GM19324 (cell line): ENCODE measurements around the gene STX10.
"Not testable (repeated sequence)": the region's sequence is repeated elsewhere in the genome, so short reads cannot be mapped to it uniquely, and the experiment has no call there.

Experiments
- ATAC-seq: cut with Tn5 transposase; IDR thresholded peaks from one replicate; pipeline ENCODE4 v1.9.1; 2021; ENCODE audit warnings: mild to moderate bottlenecking, moderate library complexity; ENCODE audit not compliant: unreplicated experiment, low FRiP score

STX10 gene

DNA sequence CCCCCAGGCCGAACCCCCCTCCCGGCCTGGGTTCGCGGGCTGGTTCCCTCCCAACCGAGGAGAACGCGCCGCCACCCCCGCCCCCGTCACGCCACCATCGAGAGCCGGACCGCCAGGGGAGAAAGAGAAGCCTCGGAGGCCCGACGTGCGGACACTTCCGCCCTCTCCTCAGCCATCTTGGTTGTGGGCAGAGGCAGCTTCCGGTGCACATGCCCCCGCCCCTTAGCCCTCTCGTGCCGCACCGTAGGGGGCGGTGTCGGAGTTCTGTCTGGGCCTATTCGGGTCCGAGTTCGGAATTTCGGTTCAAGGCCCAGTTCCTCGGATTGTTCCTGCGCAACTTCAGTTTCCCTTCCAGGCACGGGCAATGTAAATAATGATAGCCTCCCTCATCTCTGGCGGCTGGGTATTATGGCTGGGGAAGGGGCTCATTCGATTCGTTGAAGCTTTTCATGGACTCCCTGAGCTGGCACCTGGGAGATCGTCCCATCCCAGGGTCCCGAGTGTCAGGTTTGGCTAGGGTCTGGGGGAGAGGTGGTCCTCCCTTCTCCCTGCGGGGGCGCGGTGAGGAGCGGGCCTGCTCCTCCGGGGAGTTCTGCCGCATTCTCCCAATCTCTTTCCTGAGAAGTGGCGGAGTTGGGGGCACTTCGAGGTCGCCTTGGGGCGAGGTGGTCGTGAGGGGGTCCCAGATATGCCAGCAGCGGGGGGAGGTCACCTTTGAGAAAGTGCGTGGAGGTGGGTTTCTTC, at the start of gene STX10, which contains the start of gene IER2:
STX10 (minus strand) TSS at position 189 of the 744 bp plus-strand sequence. CDS start 202 bp downstream, outside the sequence.
IER2 (plus strand) TSS at position 225 of the 744 bp plus-strand sequence. CDS start 2,776 bp downstream, outside the sequence.
- ATAC-seq = peak; percentile 42

GRCh38 chr19:13198634-13199033, 48.5 kb upstream of the STX10 start:
- no peak for ATAC-seq

DNA sequence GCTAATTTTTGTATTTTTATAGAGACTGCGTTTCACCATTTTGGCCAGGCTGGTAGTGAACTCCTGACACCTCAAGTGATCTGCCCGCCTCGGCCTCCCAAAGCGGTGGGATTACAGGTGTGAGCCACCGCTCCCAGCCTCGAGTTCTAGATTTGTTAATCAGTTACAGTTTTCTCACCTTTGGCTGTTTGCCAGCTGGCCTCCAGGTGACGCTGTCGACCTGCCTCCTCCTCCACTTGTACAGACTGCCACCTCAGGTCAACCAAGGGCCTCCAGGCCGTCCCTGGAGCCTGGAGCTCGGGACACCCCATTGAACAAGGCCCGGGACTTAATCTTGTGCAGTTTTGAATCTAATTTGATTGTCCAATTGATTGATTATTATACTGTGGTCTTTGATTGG, 45.5 kb upstream of the STX10 start:
- no peak for ATAC-seq

- no peak for ATAC-seq
These were observed 40.8 kb upstream of the STX10 start for GRCh38 chr19:13190781-13191540.

DNA sequence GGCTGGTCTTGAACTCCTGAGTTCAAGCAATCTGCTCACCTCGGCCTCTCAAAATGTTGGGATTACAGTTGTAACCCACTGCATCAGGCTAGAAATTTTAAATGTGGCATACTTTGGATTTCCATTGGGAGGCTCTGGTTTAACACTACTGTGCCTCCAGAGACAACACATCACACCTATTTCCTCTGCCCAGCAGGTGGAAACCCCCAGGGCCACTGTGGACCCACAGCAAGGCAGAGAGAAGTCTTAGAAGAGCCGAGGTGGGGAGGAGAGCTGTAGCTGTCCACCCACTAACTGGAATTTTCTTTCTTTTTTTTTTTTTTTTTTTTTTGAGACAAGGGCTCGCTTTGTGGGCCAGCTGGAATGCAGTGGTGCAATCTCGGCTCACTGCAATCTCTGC, 39.4 kb upstream of the STX10 start:
- ATAC-seq = no peak

DNA sequence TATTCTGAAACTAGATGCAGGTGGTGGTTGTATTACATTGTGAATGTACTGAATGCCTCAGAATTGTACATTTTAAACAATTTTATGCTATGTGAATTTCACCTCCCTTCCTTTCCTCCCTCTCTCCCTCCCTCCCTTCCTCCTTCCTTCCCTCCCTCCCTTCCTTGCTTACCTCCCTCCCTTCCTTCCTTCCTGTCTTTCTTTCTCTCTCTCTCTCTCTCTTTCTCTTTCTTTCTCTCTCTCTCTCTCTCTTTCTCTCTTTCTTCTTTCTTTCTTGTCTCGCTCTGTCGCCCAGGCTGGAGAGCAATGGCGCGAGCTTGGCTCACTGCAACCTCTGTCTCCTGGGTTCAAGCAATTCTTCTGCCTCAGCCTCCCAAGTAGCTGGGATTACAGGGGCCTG, 37.2 kb upstream of the STX10 start:
- no peak for ATAC-seq

DNA sequence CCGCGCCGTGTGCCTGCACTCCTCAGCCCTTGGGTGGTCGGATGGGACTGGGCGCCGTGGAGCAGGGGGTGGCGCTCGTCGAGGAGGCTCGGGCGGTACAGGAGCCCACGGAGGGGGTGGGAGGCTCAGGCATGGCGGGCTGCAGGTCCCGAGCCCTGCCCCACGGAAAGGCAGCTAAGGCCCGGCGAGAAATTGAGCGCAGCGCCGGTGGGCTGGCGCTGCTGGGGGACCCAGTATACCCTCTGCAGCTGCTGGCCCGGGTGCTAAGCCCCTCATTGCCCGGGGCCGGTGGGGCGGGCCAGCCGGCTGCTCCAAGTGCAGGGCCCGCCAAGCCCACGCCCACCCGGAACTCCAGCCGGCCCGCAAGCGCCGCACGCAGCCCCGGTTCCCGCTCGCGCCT, 36.5 kb upstream of the STX10 start:
- not testable (repeated sequence) for ATAC-seq

- ATAC-seq = not testable (repeated sequence)
These were observed 35.8 kb upstream of the STX10 start for GRCh38 chr19:13185763-13186657.

GRCh38 chr19:13184926-13185325, 34.8 kb upstream of the STX10 start:
- ATAC-seq = not testable (repeated sequence)

DNA sequence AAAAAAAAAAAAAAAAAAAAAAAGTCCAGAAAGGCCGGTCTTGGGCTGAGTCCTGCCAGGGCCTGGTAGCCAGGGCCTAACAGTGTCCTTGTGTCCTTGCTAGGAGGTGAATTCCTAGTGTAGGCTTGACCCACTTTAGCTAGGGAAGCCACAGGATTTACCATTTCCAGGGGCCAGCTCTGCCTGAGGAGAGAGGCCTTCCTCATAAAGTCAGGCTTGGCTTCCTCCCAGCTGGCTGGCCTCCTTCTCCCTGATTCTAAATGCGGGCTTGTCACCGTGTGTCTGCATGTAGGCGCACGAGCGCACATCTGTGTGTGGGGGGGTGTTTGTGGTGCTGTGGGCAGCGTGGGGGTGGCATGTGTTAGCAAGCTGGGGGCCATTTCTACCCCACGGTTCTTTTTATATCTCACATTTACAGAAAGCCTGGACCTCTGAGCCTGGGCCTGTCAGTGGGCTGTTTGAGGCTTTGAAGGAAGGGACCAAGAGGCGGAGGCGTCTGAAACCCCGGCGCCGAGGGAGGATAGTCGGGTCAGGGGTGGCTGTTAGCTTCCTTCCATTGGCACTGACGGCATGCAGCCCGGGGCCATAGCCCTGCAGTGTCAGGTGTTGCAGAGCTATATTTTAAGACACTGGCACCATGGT, 31.7 kb upstream of the STX10 start:
- ATAC-seq = no peak

DNA sequence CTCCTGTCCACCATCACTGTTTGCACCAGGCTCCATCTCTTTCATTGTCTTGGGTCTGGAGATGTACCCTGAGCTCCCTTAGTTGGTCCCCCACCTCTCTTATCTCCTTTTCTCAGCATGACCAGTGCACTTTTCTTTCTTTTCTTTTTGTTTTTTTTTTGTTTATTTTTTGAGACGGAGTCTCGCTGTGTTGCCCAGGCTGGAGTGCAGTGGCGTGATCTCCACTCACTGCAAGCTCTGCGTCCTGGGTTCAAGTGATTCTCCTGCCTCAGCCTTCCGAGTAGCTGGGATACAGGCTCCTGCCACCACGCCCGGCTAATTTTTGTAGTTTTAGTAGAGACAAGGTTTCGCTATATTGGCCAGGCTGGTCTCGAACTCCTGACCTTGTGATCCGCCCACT, 28.1 kb upstream of the STX10 start:
- ATAC-seq = not testable (repeated sequence)

- ATAC-seq = not testable (repeated sequence)
These were observed 27.4 kb upstream of the STX10 start for GRCh38 chr19:13177584-13177983.

GRCh38 chr19:13176345-13176744, 26.2 kb upstream of the STX10 start:
- no peak for ATAC-seq

GRCh38 chr19:13173139-13173737, 23.1 kb upstream of the STX10 start:
- no peak for ATAC-seq

DNA sequence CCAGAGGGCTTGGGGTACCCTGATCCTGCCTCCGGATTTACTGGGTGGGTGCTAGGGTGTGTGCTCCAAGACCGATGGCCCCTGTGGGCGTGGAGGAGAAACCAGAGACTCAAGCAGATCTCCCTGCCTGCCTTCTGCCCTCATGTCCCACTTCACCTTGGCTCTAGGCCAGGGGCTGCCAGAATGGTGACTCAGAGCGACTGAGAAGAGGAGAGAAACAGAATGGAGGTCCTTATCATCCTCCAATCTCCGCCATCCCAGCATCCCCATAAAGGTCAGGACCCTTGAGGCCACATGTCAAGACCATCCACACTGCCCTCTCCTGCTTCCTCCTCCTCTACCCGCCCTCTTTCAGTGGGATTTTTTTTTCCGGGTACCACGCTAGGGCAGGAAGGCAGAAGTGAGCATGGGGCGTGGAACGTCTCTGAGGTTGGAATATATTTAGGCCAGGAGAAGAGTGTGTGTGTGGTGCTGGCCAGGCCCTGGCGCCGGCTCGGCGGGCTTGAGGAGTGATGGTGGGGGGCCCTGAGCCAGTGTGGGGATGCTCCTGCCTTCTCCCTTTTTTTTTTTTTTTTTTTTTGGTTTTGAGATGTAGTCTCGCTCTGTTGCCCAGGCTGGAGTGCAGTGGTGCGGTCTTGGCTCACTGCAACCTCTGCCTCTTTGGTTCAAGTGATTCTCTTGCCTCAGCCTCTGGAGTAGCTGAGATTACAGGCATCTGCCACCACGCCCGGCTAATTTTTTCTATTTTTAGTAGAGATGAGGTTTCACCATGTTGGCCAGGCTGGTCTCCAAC, 22.4 kb upstream of the STX10 start:
- no peak for ATAC-seq

DNA sequence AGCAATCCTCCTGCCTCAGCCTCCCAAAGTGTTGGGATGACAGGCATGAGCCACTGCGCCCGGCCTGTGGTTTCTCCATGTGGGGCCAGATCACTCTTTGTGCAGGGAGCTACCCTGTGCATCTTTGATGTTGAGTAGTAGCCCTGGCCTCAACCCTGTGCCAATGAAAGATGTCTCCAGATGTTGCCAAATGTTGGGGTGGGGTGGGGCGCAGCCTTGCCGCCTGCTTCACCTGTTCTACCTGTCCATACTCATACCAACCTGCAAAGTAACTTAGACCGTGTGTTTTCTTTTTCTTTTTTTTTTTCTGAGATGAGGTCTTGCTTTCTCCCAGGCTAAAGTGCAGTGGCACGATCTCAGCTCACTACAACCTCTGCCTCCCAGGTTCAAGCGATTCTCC, 21.0 kb upstream of the STX10 start:
- no peak for ATAC-seq

DNA sequence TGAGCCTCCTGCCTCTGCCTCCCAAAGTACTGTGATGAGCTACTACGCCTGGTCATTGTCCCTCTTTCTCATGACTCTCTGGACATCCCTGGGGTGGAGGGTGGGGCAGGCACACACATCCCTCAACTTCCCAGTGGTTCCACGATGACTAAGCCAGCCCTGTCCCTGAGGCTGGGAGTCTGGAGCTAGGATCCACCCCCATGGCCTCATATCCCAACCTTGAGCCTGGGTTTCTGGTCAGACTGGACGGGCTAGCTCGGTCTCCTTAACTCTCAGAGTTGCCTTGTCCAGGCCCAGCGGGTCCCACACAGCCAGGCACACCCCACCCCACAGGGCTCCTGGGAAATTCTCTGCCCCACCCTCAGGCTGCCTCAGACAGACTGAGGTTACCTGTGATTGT, 19.6 kb upstream of the STX10 start:
- no peak for ATAC-seq

DNA sequence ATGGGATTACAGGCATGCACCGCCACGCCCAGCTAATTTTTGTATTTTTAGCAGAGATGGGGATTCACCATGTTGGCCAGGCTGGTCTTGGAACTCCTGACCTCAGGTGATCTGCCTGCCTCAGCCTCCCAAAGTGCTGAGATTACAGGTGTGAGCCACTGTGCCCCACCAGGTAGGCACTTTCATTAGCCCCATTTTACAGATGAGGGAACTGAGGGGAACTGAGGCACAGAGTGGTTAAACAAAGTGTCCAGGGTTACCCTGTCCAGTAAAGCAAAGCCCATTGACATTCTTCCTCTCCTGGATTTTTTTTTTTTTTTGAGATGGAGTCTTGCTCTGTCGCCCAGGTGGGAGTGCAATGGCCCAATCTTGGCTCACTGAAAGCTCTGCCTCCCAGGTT, 16.0 kb upstream of the STX10 start:
- ATAC-seq = not testable (repeated sequence)
